Fibroblast of lung (primary cell): ENCODE measurements around the gene EOGT. TPM values are rescaled to one million over a fixed set of nuclear protein-coding genes. Genes with fewer than 3 reads are reported as not detected.

Experiments
- DNase-seq, 2 donors: peaks; one replicate each; pipeline versions ENCODE4 v3.0.0 to v3.0.0-alpha.2; 2010; ENCODE audit warnings: low read depth in 2 of 2
- H2AFZ ChIP-seq: 2 replicates; pipeline ENCODE4 v1.5.1; 2012; ENCODE audit warnings: low read length, control low read depth, inconsistent platforms
- H3K27ac ChIP-seq: 2 replicates; pipeline ENCODE4 v1.5.1; 2011; ENCODE audit warnings: low read length, control low read depth; ENCODE audit not compliant: insufficient read depth
- H3K27me3 ChIP-seq: 2 replicates; pipeline ENCODE4 v1.5.1; 2011; ENCODE audit warnings: mild to moderate bottlenecking, low read length; ENCODE audit not compliant: control insufficient read depth, insufficient read depth
- H3K36me3 ChIP-seq: 2 replicates; pipeline ENCODE4 v1.5.1; 2011; ENCODE audit warnings: low read length; ENCODE audit not compliant: control insufficient read depth, insufficient read depth
- H3K4me1 ChIP-seq: 2 replicates; pipeline ENCODE4 v1.5.1; 2011; ENCODE audit warnings: low read length; ENCODE audit not compliant: control insufficient read depth, insufficient read depth; ENCODE audit errors: extremely low read depth
- H3K4me2 ChIP-seq: 2 replicates; pipeline ENCODE4 v1.5.1; 2011; ENCODE audit warnings: low read length, control low read depth; ENCODE audit not compliant: insufficient read depth; ENCODE audit errors: extremely low read depth
- H3K4me3 ChIP-seq, 4 experiments: fragments of 200-600 bp in 1 of 4; sonication (generic) in 1 of 4; replicated peaks in 1 of 4; 2 replicates each; pipeline ENCODE4 v1.5.1; 2011 to 2016; ENCODE audit warnings: low read length in 4 of 4, low read depth in 3 of 4, mild to moderate bottlenecking in 3 of 4, control low read depth in 2 of 4, inconsistent platforms in 1 of 4, mixed read lengths in 1 of 4; ENCODE audit not compliant: insufficient read depth in 1 of 4; ENCODE audit errors: control extremely low read depth in 1 of 4
- H3K79me2 ChIP-seq: 2 replicates; pipeline ENCODE4 v1.5.1; 2012; ENCODE audit warnings: mild to moderate bottlenecking, low read length, inconsistent platforms; ENCODE audit not compliant: control insufficient read depth, insufficient read depth
- H3K9ac ChIP-seq: 2 replicates; pipeline ENCODE4 v1.5.1; 2011; ENCODE audit warnings: mild to moderate bottlenecking, low read length, control low read depth; ENCODE audit not compliant: insufficient read depth
- H3K9me3 ChIP-seq: 2 replicates; pipeline ENCODE4 v1.5.1; 2012; ENCODE audit warnings: low read depth, low read length; ENCODE audit not compliant: control insufficient read depth, insufficient read depth
- H4K20me1 ChIP-seq: 2 replicates; pipeline ENCODE4 v1.5.1; 2011; ENCODE audit warnings: low read length; ENCODE audit not compliant: control insufficient read depth, insufficient read depth; ENCODE audit errors: extremely low read depth
- EZH2 ChIP-seq: IDR thresholded peaks from 2 replicates; pipeline ENCODE4 v1.5.1; 2012; ENCODE audit warnings: low read length, control low read depth, mild to moderate bottlenecking; ENCODE audit errors: missing control alignments
- polyA plus RNA-seq, 2 donors: library from polyadenylated mRNA; depleted of rRNA in 1 of 2; stranded (reverse) in 1 of 2; unstranded in 1 of 2; fragments of >200 nt; gene quantifications; 2 replicates each; pipeline ENCODE4 v1.2.1, GENCODE V29; 2011 to 2012; ENCODE audit warnings: missing spikeins in 1 of 2
- total RNA-seq: library from RNA; depleted of rRNA; stranded (reverse); fragments of >200 nt; gene quantifications from 2 replicates; pipeline ENCODE4 v1.2.1, GENCODE V29; 2014
- TF ChIP-seq, protein P1 (sequence below), 2 donors: IDR thresholded peaks in 1 of 2; conservative IDR thresholded peaks in 1 of 2; 1 replicate in 1 of 2; 2 replicates in 1 of 2; pipeline ENCODE4 v1.5.1; 2011 to 2012; ENCODE audit warnings: low read length in 2 of 2, control low read depth in 1 of 2, inconsistent platforms in 1 of 2, low read depth in 1 of 2, mild to moderate bottlenecking in 1 of 2

EOGT gene
- total and polyA plus RNA-seq, 2 donors (not counting 1 experiment from before 2014, with no cell fraction given), result 30.6 to 50.9 TPM

DNA sequence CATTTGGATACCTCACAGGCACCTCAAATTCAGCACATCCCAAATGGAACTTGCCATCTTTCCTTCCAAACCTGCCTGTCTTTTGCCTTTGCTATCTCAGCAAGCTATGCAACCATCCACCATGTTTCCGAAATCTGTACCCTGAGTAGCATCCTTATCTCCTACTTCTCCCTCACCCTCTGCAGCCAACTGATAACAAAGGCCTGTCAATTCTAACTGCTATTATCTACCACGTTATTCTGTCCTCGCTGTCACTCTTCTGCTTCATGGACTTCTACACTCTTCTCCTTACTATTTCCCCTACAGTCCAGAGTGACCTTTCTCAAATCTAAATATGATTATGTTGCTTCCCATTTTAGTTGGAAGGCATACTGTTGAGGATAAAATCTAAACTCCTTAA is 55.6 kb downstream of the EOGT start:
- Histone ChIP-seq H3K4me2 (no peak overlapping the region), H3K4me1 (no peaks in the 10 kb centered on the region), H4K20me1 (no peaks in the 10 kb centered on the region), H3K27ac (no peak overlapping the region), H3K36me3 (no peaks in the 10 kb centered on the region), H3K27me3 (peaks cover 7% of the 10 kb centered on the region), H3K4me3 (no peak overlapping the region), H3K9ac (no peak overlapping the region), H3K79me2 (no peaks in the 10 kb centered on the region), H3K9me3 (no peaks in the 10 kb centered on the region), H2AFZ (no peak overlapping the region)
- no peak for TF ChIP-seq EZH2
- TF ChIP-seq, protein P1, sequence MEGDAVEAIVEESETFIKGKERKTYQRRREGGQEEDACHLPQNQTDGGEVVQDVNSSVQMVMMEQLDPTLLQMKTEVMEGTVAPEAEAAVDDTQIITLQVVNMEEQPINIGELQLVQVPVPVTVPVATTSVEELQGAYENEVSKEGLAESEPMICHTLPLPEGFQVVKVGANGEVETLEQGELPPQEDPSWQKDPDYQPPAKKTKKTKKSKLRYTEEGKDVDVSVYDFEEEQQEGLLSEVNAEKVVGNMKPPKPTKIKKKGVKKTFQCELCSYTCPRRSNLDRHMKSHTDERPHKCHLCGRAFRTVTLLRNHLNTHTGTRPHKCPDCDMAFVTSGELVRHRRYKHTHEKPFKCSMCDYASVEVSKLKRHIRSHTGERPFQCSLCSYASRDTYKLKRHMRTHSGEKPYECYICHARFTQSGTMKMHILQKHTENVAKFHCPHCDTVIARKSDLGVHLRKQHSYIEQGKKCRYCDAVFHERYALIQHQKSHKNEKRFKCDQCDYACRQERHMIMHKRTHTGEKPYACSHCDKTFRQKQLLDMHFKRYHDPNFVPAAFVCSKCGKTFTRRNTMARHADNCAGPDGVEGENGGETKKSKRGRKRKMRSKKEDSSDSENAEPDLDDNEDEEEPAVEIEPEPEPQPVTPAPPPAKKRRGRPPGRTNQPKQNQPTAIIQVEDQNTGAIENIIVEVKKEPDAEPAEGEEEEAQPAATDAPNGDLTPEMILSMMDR (conservative IDR thresholded peaks at IDR 0.05 in 1 of 2, IDR thresholded peaks at IDR 0.05 in 1 of 2; ENCODE audit: low read depth in 1 of 2, low read length in 2 of 2), result no peak
- DNase-seq, result no peak

DNA sequence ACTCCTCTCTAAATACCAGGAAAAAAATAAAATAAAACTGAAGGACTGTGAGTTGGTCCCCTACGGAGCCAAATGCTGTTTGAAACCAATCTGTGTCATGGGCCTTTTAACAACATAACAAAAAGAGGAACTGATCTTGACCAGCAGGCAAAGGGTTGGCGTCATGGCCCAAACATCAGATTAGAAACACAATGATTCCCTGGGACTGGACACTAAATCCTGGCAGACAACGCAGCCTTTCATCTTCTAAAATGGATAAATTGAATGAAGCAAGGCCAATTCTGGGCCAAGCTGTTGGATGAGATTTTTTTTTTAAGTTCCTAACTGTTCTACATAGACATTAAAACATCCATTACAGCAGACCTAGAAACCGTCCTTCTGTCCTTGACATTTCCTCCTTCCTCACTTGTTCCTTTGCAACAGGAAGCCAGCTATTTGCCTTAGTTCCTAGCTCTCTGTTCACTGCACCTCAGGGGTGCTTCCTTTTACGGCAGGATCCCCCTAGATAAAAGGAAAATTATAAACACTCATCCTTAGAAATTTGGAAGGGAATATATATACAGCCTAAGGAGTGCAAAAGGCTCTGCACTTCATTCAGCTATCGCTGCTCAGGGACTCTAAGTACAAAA is 59.6 kb downstream of the EOGT start:
- DNase-seq, result no peak
- Histone ChIP-seq H3K79me2 (no peaks in the 10 kb centered on the region), H3K9ac (no peak overlapping the region), H3K36me3 (no peaks in the 10 kb centered on the region), H3K4me3 (no peak overlapping the region), H4K20me1 (no peaks in the 10 kb centered on the region), H3K9me3 (no peaks in the 10 kb centered on the region), H2AFZ (no peak overlapping the region), H3K4me2 (no peak overlapping the region), H3K27me3 (peaks cover 4% of the 10 kb centered on the region), H3K4me1 (no peaks in the 10 kb centered on the region), H3K27ac (no peak overlapping the region)
- TF ChIP-seq EZH2, result no peak
- TF ChIP-seq, protein P1 (conservative IDR thresholded peaks at IDR 0.05 in 1 of 2, IDR thresholded peaks at IDR 0.05 in 1 of 2; ENCODE audit: low read depth in 1 of 2, low read length in 2 of 2), result no peak

DNA sequence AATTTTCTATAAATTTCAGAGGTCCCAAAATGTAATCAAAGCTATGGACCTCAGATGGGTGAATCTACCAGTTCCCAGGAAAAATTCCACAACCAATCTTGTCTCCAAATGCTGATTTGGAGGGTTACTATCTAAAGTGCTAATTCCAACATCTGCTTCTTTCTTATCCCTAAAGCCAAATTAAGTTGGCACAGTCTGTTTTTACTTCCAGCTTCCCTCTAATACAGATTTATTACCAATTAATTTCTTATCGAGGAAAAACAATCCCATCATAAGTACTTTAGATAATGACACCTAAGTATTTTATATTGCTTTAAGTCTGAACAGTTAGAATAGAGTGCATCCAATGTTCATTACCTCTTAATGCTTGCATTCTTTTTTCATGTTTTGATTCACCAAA is 68.3 kb downstream of the EOGT start:
- Histone ChIP-seq H3K27me3 (no peaks in the 10 kb centered on the region), H3K4me1 (no peaks in the 10 kb centered on the region), H3K9me3 (no peaks in the 10 kb centered on the region), H3K79me2 (no peaks in the 10 kb centered on the region), H3K27ac (no peak overlapping the region), H3K9ac (no peak overlapping the region), H3K4me3 (no peak overlapping the region), H3K36me3 (no peaks in the 10 kb centered on the region), H3K4me2 (no peak overlapping the region), H4K20me1 (no peaks in the 10 kb centered on the region), H2AFZ (no peak overlapping the region)
- DNase-seq, result no peak
- TF ChIP-seq EZH2, result no peak
- TF ChIP-seq, protein P1 (conservative IDR thresholded peaks at IDR 0.05 in 1 of 2, IDR thresholded peaks at IDR 0.05 in 1 of 2; ENCODE audit: low read depth in 1 of 2, low read length in 2 of 2), result no peak
